H9 (cell line): ENCODE measurements around the gene RARG. TPM values are rescaled to one million over a fixed set of nuclear protein-coding genes. Genes with fewer than 3 reads are reported as not detected.

Source experiments
- DNase-seq: peaks from one replicate; pipeline ENCODE4 v3.0.0-alpha.2; 2017
- H2AFZ ChIP-seq: one replicate; pipeline ENCODE4 v1.6.1; 2013; ENCODE audit warnings: mild to moderate bottlenecking, low read length, control low read depth, moderate library complexity
- H2AK5ac ChIP-seq: 2 replicates; pipeline ENCODE4 v1.6.1; 2013; ENCODE audit warnings: low read length, control low read depth, mixed read lengths; ENCODE audit not compliant: insufficient read length
- H2BK120ac ChIP-seq: one replicate; pipeline ENCODE4 v1.6.1; 2013; ENCODE audit warnings: low read depth, mild to moderate bottlenecking, low read length, control low read depth, inconsistent platforms; ENCODE audit not compliant: poor library complexity, severe bottlenecking
- H2BK12ac ChIP-seq: 2 replicates; pipeline ENCODE4 v1.6.1; 2013; ENCODE audit warnings: low read length, control low read depth, mixed read lengths, low read depth; ENCODE audit not compliant: insufficient read length
- H2BK15ac ChIP-seq: 2 replicates; pipeline ENCODE4 v1.6.1; 2013; ENCODE audit warnings: low read depth, low read length, control low read depth
- H2BK20ac ChIP-seq: one replicate; pipeline ENCODE4 v1.6.1; 2013; ENCODE audit warnings: low read depth, mild to moderate bottlenecking, low read length, control low read depth, inconsistent platforms; ENCODE audit not compliant: poor library complexity, severe bottlenecking
- H2BK5ac ChIP-seq: 2 replicates; pipeline ENCODE4 v1.6.1; 2013; ENCODE audit warnings: low read length, control low read depth, mixed read lengths; ENCODE audit not compliant: insufficient read length
- H3K14ac ChIP-seq: 2 replicates; pipeline ENCODE4 v1.6.1; 2013; ENCODE audit warnings: low read length, control low read depth; ENCODE audit not compliant: insufficient read depth
- H3K18ac ChIP-seq: 2 replicates; pipeline ENCODE4 v1.6.1; 2013; ENCODE audit warnings: low read depth, mild to moderate bottlenecking, mixed read lengths, low read length, control low read depth; ENCODE audit not compliant: insufficient read length
- H3K23ac ChIP-seq: 2 replicates; pipeline ENCODE4 v1.6.1; 2013; ENCODE audit warnings: low read length, control low read depth, mixed read lengths, low read depth; ENCODE audit not compliant: insufficient read length
- H3K23me2 ChIP-seq: 2 replicates; pipeline ENCODE4 v1.6.1; 2013; ENCODE audit warnings: low read depth, mild to moderate bottlenecking, mixed read lengths, low read length, control low read depth; ENCODE audit not compliant: insufficient read length, poor library complexity, severe bottlenecking
- H3K27ac ChIP-seq: 2 replicates; pipeline ENCODE4 v1.5.1; 2013; ENCODE audit warnings: low read length, control low read depth, mixed read lengths, low read depth; ENCODE audit not compliant: insufficient read length
- H3K27me3 ChIP-seq: 2 replicates; pipeline ENCODE4 v1.6.1; 2013; ENCODE audit warnings: low read length, control low read depth, inconsistent platforms; ENCODE audit not compliant: insufficient read depth
- H3K4ac ChIP-seq: 2 replicates; pipeline ENCODE4 v1.6.1; 2013; ENCODE audit warnings: low read depth, mild to moderate bottlenecking, control low read depth, inconsistent platforms, low read length, moderate library complexity
- H3K4me1 ChIP-seq: 2 replicates; pipeline ENCODE4 v1.6.1; 2013; ENCODE audit warnings: low read length, control low read depth, inconsistent platforms; ENCODE audit not compliant: insufficient read depth
- H3K4me2 ChIP-seq: 2 replicates; pipeline ENCODE4 v1.6.1; 2013; ENCODE audit warnings: low read length, control low read depth, mixed read lengths; ENCODE audit not compliant: insufficient read length, insufficient read depth
- H3K56ac ChIP-seq: 2 replicates; pipeline ENCODE4 v1.6.1; 2013; ENCODE audit warnings: low read depth, mild to moderate bottlenecking, mixed read lengths, low read length, control low read depth; ENCODE audit not compliant: insufficient read length
- H3K79me1 ChIP-seq: 2 replicates; pipeline ENCODE4 v1.6.1; 2013; ENCODE audit warnings: low read depth, mild to moderate bottlenecking, moderate library complexity, low read length, control low read depth, inconsistent platforms; ENCODE audit not compliant: insufficient read depth, poor library complexity, severe bottlenecking
- H3K79me2 ChIP-seq: 2 replicates; pipeline ENCODE4 v1.6.1; 2013; ENCODE audit warnings: low read length, control low read depth, inconsistent platforms; ENCODE audit not compliant: insufficient read depth
- H3K9ac ChIP-seq: 2 replicates; pipeline ENCODE4 v1.6.1; 2013; ENCODE audit warnings: low read length, control low read depth, mixed read lengths; ENCODE audit not compliant: insufficient read length; ENCODE audit errors: extremely low read depth
- H3K9me3 ChIP-seq: one replicate; pipeline ENCODE4 v1.6.1; 2013; ENCODE audit warnings: low read depth, low read length, inconsistent platforms; ENCODE audit not compliant: control insufficient read depth
- H3T11ph ChIP-seq: one replicate; pipeline ENCODE4 v1.6.1; 2013; ENCODE audit warnings: mild to moderate bottlenecking, low read length, control low read depth, inconsistent platforms
- H4K20me1 ChIP-seq: one replicate; pipeline ENCODE4 v1.6.1; 2013; ENCODE audit not compliant: control insufficient read depth, insufficient read length, insufficient read depth
- H4K5ac ChIP-seq: 2 replicates; pipeline ENCODE4 v1.6.1; 2013; ENCODE audit warnings: low read depth, mild to moderate bottlenecking, mixed read lengths, low read length, control low read depth; ENCODE audit not compliant: insufficient read length
- H4K8ac ChIP-seq: replicated peaks from 2 replicates; pipeline ENCODE4 v1.6.1; 2013; ENCODE audit warnings: low read length, control low read depth, mixed read lengths, low read depth; ENCODE audit not compliant: insufficient read length
- H4K91ac ChIP-seq: 2 replicates; pipeline ENCODE4 v1.6.1; 2013; ENCODE audit warnings: low read depth, mild to moderate bottlenecking, moderate library complexity, mixed read lengths, low read length, control low read depth; ENCODE audit not compliant: insufficient read length
- H3K27ac Mint-ChIP-seq, 3 experiments: 2 replicates in 2 of 3; 3 replicates in 1 of 3; pipeline ENCODE4 v1.8.0; 2020 to 2021; ENCODE audit warnings: mixed read lengths in 3 of 3, mild to moderate bottlenecking in 1 of 3, moderate library complexity in 1 of 3
- H3K27me3 Mint-ChIP-seq: 2 replicates; pipeline ENCODE4 v1.8.0; 2021; ENCODE audit warnings: low read depth, mild to moderate bottlenecking, moderate library complexity, mixed read lengths
- H3K36me3 Mint-ChIP-seq, 3 experiments: 2 replicates in 2 of 3; 3 replicates in 1 of 3; pipeline ENCODE4 v1.8.0; 2020 to 2021; ENCODE audit warnings: low read depth in 3 of 3, mixed read lengths in 3 of 3; ENCODE audit not compliant: insufficient read depth in 1 of 3
- H3K4me1 Mint-ChIP-seq, 2 experiments: 2 replicates each; pipeline ENCODE4 v1.8.0; 2020; ENCODE audit warnings: mixed read lengths in 2 of 2
- H3K4me3 Mint-ChIP-seq, 2 experiments: 2 replicates in 1 of 2; 3 replicates in 1 of 2; pipeline ENCODE4 v1.8.0; 2020 to 2021; ENCODE audit warnings: mild to moderate bottlenecking in 2 of 2, mixed read lengths in 2 of 2, moderate library complexity in 1 of 2
- H3K9me3 Mint-ChIP-seq, 2 experiments: 2 replicates in 1 of 2; 3 replicates in 1 of 2; pipeline ENCODE4 v1.8.0; 2020; ENCODE audit warnings: mild to moderate bottlenecking in 2 of 2, mixed read lengths in 2 of 2, moderate library complexity in 1 of 2
- WGBS: extraction: QIAGEN DNeasy Blood & Tissue Kit; methylation state at CpG from one replicate; pipeline ENCODE4 v1.1.7; 2013; ENCODE audit warnings: missing lambda C conversion rate, low lambda C conversion rate, mixed read lengths; ENCODE audit not compliant: insufficient read length; ENCODE audit errors: extremely low coverage; 5-methylcytosine and 5-hydroxymethylcytosine counted together
- total RNA-seq: library from RNA; stranded (reverse); gene quantifications from 2 replicates; pipeline ENCODE4 v1.2.1, GENCODE V29; 2021
- TF ChIP-seq, protein P1 (sequence below): fragments of 200-600 bp; sonication (generic); conservative IDR thresholded peaks from 3 replicates; pipeline ENCODE4 v1.8.0; 2021; ENCODE audit warnings: antibody characterized with exemption, mild to moderate bottlenecking

Gene RARG
- total RNA-seq, 1 experiment from 2014 or later, result 43.7 TPM

GRCh38 chr12:53235164-53235563, 3.2 kb upstream of the RARG start:
- Histone ChIP-seq H3K79me2 (no peaks in the 10 kb centered on the region; the same call in 1 of the 2 replicates), H2BK12ac (no peak overlapping the region), H3K4ac (no peak overlapping the region), H3T11ph (no peak overlapping the region), H2BK120ac (no peak overlapping the region), H4K5ac (no peak overlapping the region), H2BK15ac (no peak overlapping the region), H3K27me3 (peaks cover 3% of the 10 kb centered on the region), H2AFZ (no peak overlapping the region), H3K9ac (no peak overlapping the region), H3K23ac (no peak overlapping the region), H2AK5ac (no peak overlapping the region), H3K79me1 (no peaks in the 10 kb centered on the region), H3K4me2 (no peak overlapping the region), H3K14ac (no peak overlapping the region), H3K4me1 (peaks cover 22% of the 10 kb centered on the region; the same call in 1 of the 2 replicates), H3K56ac (no peak overlapping the region), H4K91ac (no peak overlapping the region), H3K23me2 (peaks cover 16% of the 10 kb centered on the region), H2BK20ac (no peak overlapping the region), H3K18ac (no peak overlapping the region), H4K20me1 (no peaks in the 10 kb centered on the region), H2BK5ac (no peak overlapping the region), H3K9me3 (no peaks in the 10 kb centered on the region), H3K27ac (no peak overlapping the region), H4K8ac (no peak overlapping the region)
- TF ChIP-seq, protein P1, sequence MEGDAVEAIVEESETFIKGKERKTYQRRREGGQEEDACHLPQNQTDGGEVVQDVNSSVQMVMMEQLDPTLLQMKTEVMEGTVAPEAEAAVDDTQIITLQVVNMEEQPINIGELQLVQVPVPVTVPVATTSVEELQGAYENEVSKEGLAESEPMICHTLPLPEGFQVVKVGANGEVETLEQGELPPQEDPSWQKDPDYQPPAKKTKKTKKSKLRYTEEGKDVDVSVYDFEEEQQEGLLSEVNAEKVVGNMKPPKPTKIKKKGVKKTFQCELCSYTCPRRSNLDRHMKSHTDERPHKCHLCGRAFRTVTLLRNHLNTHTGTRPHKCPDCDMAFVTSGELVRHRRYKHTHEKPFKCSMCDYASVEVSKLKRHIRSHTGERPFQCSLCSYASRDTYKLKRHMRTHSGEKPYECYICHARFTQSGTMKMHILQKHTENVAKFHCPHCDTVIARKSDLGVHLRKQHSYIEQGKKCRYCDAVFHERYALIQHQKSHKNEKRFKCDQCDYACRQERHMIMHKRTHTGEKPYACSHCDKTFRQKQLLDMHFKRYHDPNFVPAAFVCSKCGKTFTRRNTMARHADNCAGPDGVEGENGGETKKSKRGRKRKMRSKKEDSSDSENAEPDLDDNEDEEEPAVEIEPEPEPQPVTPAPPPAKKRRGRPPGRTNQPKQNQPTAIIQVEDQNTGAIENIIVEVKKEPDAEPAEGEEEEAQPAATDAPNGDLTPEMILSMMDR, result no peak
- peak overlapping the region in 1 of 2 experiments; percentile 57; a peak in 2 of 5 replicates for H3K4me3 Mint-ChIP-seq
- no CpG with 5 or more reads among the region's 3 CpGs for WGBS
- peaks cover 12% of the 10 kb centered on the region for H3K27me3 Mint-ChIP-seq
- DNase-seq, result no peak
- H3K9me3 Mint-ChIP-seq, result no peaks in the 10 kb centered on the region; a peak in 1 of 5 replicates
- no peaks in the 10 kb centered on the region for H3K36me3 Mint-ChIP-seq
- H3K4me1 Mint-ChIP-seq, result peaks cover 61 to 65% of the 10 kb centered on the region in 2 experiments
- H3K27ac Mint-ChIP-seq, result peak overlapping the region in 2 of 3 experiments; percentile 24 to 91; a peak in 3 of 7 replicates
